ENCODE results near the gene SLC44A5. TPM values are rescaled to one million over a fixed set of nuclear protein-coding genes. Genes with fewer than 3 reads are reported as not detected.

The SLC44A5 gene
- total and polyA plus RNA-seq, 2 donors from 2014 or later = 0.66 to 5.0 TPM

DNA sequence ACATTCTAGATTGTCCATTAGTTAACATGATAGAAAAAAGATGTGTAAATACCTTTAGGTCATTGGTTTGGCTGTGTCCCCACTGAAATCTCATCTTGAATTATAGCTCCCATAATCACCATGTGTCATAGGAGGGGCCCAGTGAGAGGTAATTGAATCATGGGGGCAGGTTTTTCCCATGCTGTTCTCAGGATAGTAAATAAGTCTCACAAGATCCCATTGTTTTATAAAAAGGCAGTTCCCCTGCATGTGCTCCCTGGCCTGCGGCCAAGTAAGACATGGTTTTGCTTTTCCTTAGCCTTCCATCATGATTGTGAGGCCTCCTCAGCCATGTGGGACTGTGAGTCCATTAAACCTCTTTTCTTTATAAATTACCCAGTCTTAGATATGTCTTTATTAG lies 32.5 kb upstream of the SLC44A5 start:
- H3K9ac ChIP-seq (ENCODE audit: low read length in 3 of 3) = no peak overlapping the region
- H3K27me3 ChIP-seq (ENCODE audit: control insufficient read depth, insufficient read depth, low read length) = no peaks in the 10 kb centered on the region
- FAIRE-seq (no peak), DNase-seq (peak in 3 of 5 donors; percentile 29 to 68 (median 48))
- no peak overlapping the region for H3K4me3 ChIP-seq (ENCODE audit: low read length in 3 of 3)
- no peak overlapping the region for H3K27ac ChIP-seq (ENCODE audit: low read depth in 2 of 2, low read length in 2 of 2)
- H3K36me3 ChIP-seq (ENCODE audit: control insufficient read depth in 2 of 3, insufficient read depth in 3 of 3, low read length in 3 of 3) = no peaks in the 10 kb centered on the region
- no peaks in the 10 kb centered on the region for H3K4me1 ChIP-seq (ENCODE audit: control insufficient read depth in 2 of 3, insufficient read depth in 2 of 3, low read depth in 1 of 3, low read length in 3 of 3)
- TF ChIP-seq, protein P1, sequence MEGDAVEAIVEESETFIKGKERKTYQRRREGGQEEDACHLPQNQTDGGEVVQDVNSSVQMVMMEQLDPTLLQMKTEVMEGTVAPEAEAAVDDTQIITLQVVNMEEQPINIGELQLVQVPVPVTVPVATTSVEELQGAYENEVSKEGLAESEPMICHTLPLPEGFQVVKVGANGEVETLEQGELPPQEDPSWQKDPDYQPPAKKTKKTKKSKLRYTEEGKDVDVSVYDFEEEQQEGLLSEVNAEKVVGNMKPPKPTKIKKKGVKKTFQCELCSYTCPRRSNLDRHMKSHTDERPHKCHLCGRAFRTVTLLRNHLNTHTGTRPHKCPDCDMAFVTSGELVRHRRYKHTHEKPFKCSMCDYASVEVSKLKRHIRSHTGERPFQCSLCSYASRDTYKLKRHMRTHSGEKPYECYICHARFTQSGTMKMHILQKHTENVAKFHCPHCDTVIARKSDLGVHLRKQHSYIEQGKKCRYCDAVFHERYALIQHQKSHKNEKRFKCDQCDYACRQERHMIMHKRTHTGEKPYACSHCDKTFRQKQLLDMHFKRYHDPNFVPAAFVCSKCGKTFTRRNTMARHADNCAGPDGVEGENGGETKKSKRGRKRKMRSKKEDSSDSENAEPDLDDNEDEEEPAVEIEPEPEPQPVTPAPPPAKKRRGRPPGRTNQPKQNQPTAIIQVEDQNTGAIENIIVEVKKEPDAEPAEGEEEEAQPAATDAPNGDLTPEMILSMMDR (IDR thresholded peaks at IDR 0.05; ENCODE audit: borderline replicate concordance, extremely low read depth, insufficient read depth) = no peak
- no peaks in the 10 kb centered on the region for H3K9me3 ChIP-seq (ENCODE audit: control insufficient read depth in 2 of 3, insufficient read depth in 1 of 3, low read length in 3 of 3)
- intact Hi-C loops (cut with DNase I) = no loop called here

GRCh38 chr1:75641325-75641724 lies 30.4 kb upstream of the SLC44A5 start:
- TF ChIP-seq, protein P1 (IDR thresholded peaks at IDR 0.05; ENCODE audit: borderline replicate concordance, extremely low read depth, insufficient read depth) = no peak
- no peaks in the 10 kb centered on the region for H3K9me3 ChIP-seq (ENCODE audit: control insufficient read depth in 2 of 3, insufficient read depth in 1 of 3, low read length in 3 of 3)
- H3K9ac ChIP-seq (ENCODE audit: low read length in 3 of 3) = no peak overlapping the region
- no peak for FAIRE-seq
- no peaks in the 10 kb centered on the region for H3K27me3 ChIP-seq (ENCODE audit: control insufficient read depth, insufficient read depth, low read length)
- no peaks in the 10 kb centered on the region for H3K4me1 ChIP-seq (ENCODE audit: control insufficient read depth in 2 of 3, insufficient read depth in 2 of 3, low read depth in 1 of 3, low read length in 3 of 3)
- H3K36me3 ChIP-seq (ENCODE audit: control insufficient read depth in 2 of 3, insufficient read depth in 3 of 3, low read length in 3 of 3) = no peaks in the 10 kb centered on the region
- DNase-seq = no peak
- no peak overlapping the region for H3K27ac ChIP-seq (ENCODE audit: low read depth in 2 of 2, low read length in 2 of 2)
- intact Hi-C loops (cut with DNase I) = no loop called here
- H3K4me3 ChIP-seq (ENCODE audit: low read length in 3 of 3) = no peak overlapping the region

DNA sequence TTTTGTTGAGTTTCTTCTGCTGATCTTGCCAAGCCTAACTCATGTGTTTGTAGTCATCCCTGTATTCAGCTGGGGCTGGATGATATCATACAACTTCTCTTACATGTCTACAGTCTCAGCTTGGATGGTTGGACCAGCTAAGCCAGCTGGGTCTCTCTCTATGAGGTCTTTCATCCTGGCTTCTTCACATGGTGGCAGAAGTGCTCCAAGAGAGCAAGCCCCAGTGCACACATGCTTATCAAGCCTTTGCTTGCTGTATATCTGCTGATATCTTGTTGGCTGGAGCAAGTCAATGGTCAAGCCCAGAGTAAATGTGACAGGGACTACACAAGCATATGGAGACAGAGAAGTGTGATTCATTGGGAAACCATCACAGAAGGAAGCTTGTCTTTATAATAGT lies 29.2 kb upstream of the SLC44A5 start:
- DNase-seq = no peak
- Histone ChIP-seq H3K9ac (ENCODE audit: low read length in 3 of 3) (no peak overlapping the region), H3K27ac (ENCODE audit: low read depth in 2 of 2, low read length in 2 of 2) (no peak overlapping the region), H3K27me3 (ENCODE audit: control insufficient read depth, insufficient read depth, low read length) (no peaks in the 10 kb centered on the region), H3K36me3 (ENCODE audit: control insufficient read depth in 2 of 3, insufficient read depth in 3 of 3, low read length in 3 of 3) (no peaks in the 10 kb centered on the region), H3K9me3 (ENCODE audit: control insufficient read depth in 2 of 3, insufficient read depth in 1 of 3, low read length in 3 of 3) (no peaks in the 10 kb centered on the region), H3K4me1 (ENCODE audit: control insufficient read depth in 2 of 3, insufficient read depth in 2 of 3, low read depth in 1 of 3, low read length in 3 of 3) (no peaks in the 10 kb centered on the region), H3K4me3 (ENCODE audit: low read length in 3 of 3) (no peak overlapping the region)
- no peak for FAIRE-seq
- TF ChIP-seq, protein P1 (IDR thresholded peaks at IDR 0.05; ENCODE audit: borderline replicate concordance, extremely low read depth, insufficient read depth) = no peak
- intact Hi-C loops (cut with DNase I) = no loop called here

DNA sequence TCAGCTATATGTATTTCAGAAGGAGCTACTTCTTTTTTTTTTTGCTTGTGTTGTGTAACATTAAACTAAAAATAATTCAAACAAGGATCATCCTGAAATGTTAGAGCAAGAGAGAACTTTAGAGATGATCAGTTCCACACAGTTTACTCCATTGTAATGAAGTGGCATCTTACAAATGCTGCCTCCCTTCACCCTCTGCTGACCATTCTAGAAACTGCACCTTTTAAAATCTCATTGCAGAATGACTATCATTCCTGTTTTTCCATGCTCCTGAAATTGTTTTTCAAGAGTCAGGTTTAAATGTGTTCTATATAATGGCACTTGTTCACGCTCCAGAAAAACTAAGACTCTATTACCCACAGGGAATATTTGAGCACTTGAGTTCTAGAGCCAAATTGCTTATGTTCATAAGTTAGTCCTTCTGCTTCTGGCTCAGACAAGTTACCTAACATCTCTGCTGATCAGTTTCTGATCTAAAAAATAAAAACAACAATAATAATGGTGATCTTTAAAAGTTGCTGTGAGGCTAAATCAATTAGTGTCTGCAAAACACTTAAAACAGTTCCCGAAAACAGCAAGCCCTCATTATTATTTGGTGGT lies 21.5 kb upstream of the SLC44A5 start:
- H3K36me3 ChIP-seq (ENCODE audit: control insufficient read depth in 2 of 3, insufficient read depth in 3 of 3, low read length in 3 of 3) = no peaks in the 10 kb centered on the region
- H3K4me1 ChIP-seq (ENCODE audit: control insufficient read depth in 2 of 3, insufficient read depth in 2 of 3, low read depth in 1 of 3, low read length in 3 of 3) = no peaks in the 10 kb centered on the region
- no peak overlapping the region for H3K4me3 ChIP-seq (ENCODE audit: low read length in 3 of 3)
- TF ChIP-seq, protein P1 (IDR thresholded peaks at IDR 0.05; ENCODE audit: borderline replicate concordance, extremely low read depth, insufficient read depth) = peak; percentile 68
- FAIRE-seq (peak; percentile 76), DNase-seq (peak in 2 of 5 donors; percentile 41 to 61)
- no peak overlapping the region for H3K27ac ChIP-seq (ENCODE audit: low read depth in 2 of 2, low read length in 2 of 2)
- no peak overlapping the region for H3K9ac ChIP-seq (ENCODE audit: low read length in 3 of 3)
- H3K9me3 ChIP-seq (ENCODE audit: control insufficient read depth in 2 of 3, insufficient read depth in 1 of 3, low read length in 3 of 3) = no peaks in the 10 kb centered on the region
- intact Hi-C loops (cut with DNase I) = loop anchor here (5.0 kb wide), 1 partner anchor 365 kb away; no protein-coding TSS in a partner anchor
- H3K27me3 ChIP-seq (ENCODE audit: control insufficient read depth, insufficient read depth, low read length) = no peaks in the 10 kb centered on the region

All from kidney (tissue), 14 donors.